Breast epithelium (tissue), 4 donors: Measurements from ENCODE around the gene CCDC12. TPM values are rescaled to one million over a fixed set of nuclear protein-coding genes. Genes with fewer than 3 reads are reported as not detected.

Experiments used
- DNase-seq, 2 donors: peaks; one replicate each; pipeline ENCODE4 v3.0.0-alpha.2; 2019; ENCODE audit warnings: low spot score in 2 of 2
- H3K27ac ChIP-seq, 2 donors: fragments of 200-600 bp; sonication (generic) in 1 of 2; one replicate each; pipeline ENCODE4 v1.5.1; 2016 to 2019; ENCODE audit warnings: mild to moderate bottlenecking in 1 of 2
- H3K27me3 ChIP-seq, 2 donors: fragments of 200-600 bp; sonication (generic) in 1 of 2; one replicate each; pipeline versions ENCODE4 v1.5.1 to v1.6.0; 2017 to 2019; ENCODE audit warnings: control low read depth in 1 of 2, mild to moderate bottlenecking in 1 of 2
- H3K36me3 ChIP-seq: fragments of 200-600 bp; one replicate; pipeline ENCODE4 v1.5.1; 2019
- H3K4me1 ChIP-seq, 2 donors: fragments of 200-600 bp; sonication (generic); one replicate each; pipeline ENCODE4 v1.5.1; 2016 to 2019; ENCODE audit warnings: control low read depth in 1 of 2
- H3K4me3 ChIP-seq, 3 donors: fragments of 200-600 bp; sonication (generic); 1 replicate in 2 of 3; 2 replicates in 1 of 3; pipeline ENCODE4 v1.5.1; 2016 to 2019; ENCODE audit warnings: mild to moderate bottlenecking in 3 of 3, moderate library complexity in 2 of 3
- H3K9me3 ChIP-seq, 2 donors: fragments of 200-600 bp; sonication (generic) in 1 of 2; one replicate each; pipeline ENCODE4 v1.5.1; 2016 to 2019; ENCODE audit warnings: control low read depth in 1 of 2
- CTCF ChIP-seq, 3 donors: fragments of 450-650 bp; IDR thresholded peaks; one replicate each; pipeline ENCODE4 v1.5.1; 2016 to 2017; ENCODE audit warnings: antibody characterized with exemption in 3 of 3, mild to moderate bottlenecking in 3 of 3, moderate library complexity in 3 of 3
- POLR2A ChIP-seq: fragments of 450-650 bp; IDR thresholded peaks from one replicate; pipeline ENCODE4 v1.6.1; 2016; ENCODE audit warnings: antibody characterized with exemption, mild to moderate bottlenecking, moderate library complexity
- POLR2AphosphoS5 ChIP-seq, 3 donors: sonication (generic); formaldehyde crosslinking; IDR thresholded peaks; one replicate each; pipeline ENCODE4 v1.6.1; 2017; ENCODE audit warnings: antibody characterized with exemption in 3 of 3
- intact Hi-C: fragments of 100-400 bp; cut with DNase I; formaldehyde crosslinking; loops from one replicate; pipeline ENCODE4 v1.15.1; 2023; ENCODE audit warnings: low total_unique reads
- total RNA-seq, 3 donors: library from RNA; depleted of rRNA; stranded (reverse); fragments of >200 nt; gene quantifications; one replicate each; pipeline ENCODE4 v1.1.0, GENCODE V29; 2016

The CCDC12 gene
- total RNA-seq, 3 donors from 2014 or later = 27.0 to 50.2 (median 43.9) TPM

GRCh38 chr3:46998852-46999515, 22.4 kb upstream of the CCDC12 start:
- no peaks in the 10 kb centered on the region for H3K9me3 ChIP-seq
- DNase-seq = no peak
- no peaks in the 10 kb centered on the region for H3K4me1 ChIP-seq
- no peak overlapping the region for H3K27ac ChIP-seq
- no peak overlapping the region for H3K4me3 ChIP-seq
- TF ChIP-seq CTCF (IDR thresholded peaks at IDR 0.05) (peak in 1 of 3 donors; percentile 23), POLR2AphosphoS5 (IDR thresholded peaks at IDR 0.05) (no peak)
- H3K27me3 ChIP-seq = no peaks in the 10 kb centered on the region
- H3K36me3 ChIP-seq = peaks cover 11% of the 10 kb centered on the region
- intact Hi-C loops = no loop called here

GRCh38 chr3:46998121-46998851, 21.7 kb upstream of the CCDC12 start:
- intact Hi-C loops = no loop called here

GRCh38 chr3:46997453-46998091, 21.0 kb upstream of the CCDC12 start:
- no peaks in the 10 kb centered on the region for H3K27me3 ChIP-seq
- TF ChIP-seq POLR2AphosphoS5 (IDR thresholded peaks at IDR 0.05) (no peak), CTCF (IDR thresholded peaks at IDR 0.05) (no peak), POLR2A (no peak)
- no peaks in the 10 kb centered on the region for H3K9me3 ChIP-seq
- no peak for DNase-seq
- H3K27ac ChIP-seq = no peak overlapping the region
- peaks cover 5% of the 10 kb centered on the region for H3K36me3 ChIP-seq
- H3K4me1 ChIP-seq = no peaks in the 10 kb centered on the region
- no peak overlapping the region for H3K4me3 ChIP-seq
- intact Hi-C loops = no loop called here

More at GRCh38 chr3:46998121-46998851, 21.7 kb upstream of the CCDC12 start:
- no peak for DNase-seq
- Histone ChIP-seq H3K4me3 (no peak overlapping the region), H3K27me3 (no peaks in the 10 kb centered on the region), H3K9me3 (no peaks in the 10 kb centered on the region), H3K27ac (no peak overlapping the region), H3K4me1 (no peaks in the 10 kb centered on the region), H3K36me3 (peaks cover 9% of the 10 kb centered on the region)
- TF ChIP-seq CTCF (IDR thresholded peaks at IDR 0.05) (peak; percentile 22 to 87 (median 62)), POLR2AphosphoS5 (IDR thresholded peaks at IDR 0.05) (no peak), POLR2A (no peak)

- TF ChIP-seq POLR2AphosphoS5 (IDR thresholded peaks at IDR 0.05) (no peak), POLR2A (no peak), CTCF (IDR thresholded peaks at IDR 0.05) (no peak)
- intact Hi-C loops = no loop called here
- peaks cover 5% of the 10 kb centered on the region for H3K36me3 ChIP-seq
- no peak overlapping the region for H3K4me3 ChIP-seq
- no peaks in the 10 kb centered on the region for H3K9me3 ChIP-seq
- H3K4me1 ChIP-seq = no peaks in the 10 kb centered on the region
- peak overlapping the region in 1 of 2 donors; percentile 19 for H3K27ac ChIP-seq
- no peak for DNase-seq
- H3K27me3 ChIP-seq = no peaks in the 10 kb centered on the region
Observed at GRCh38 chr3:46996689-46997452, 20.3 kb upstream of the CCDC12 start.
